ENCODE data around the gene C21orf91.

C21orf91 gene

DNA sequence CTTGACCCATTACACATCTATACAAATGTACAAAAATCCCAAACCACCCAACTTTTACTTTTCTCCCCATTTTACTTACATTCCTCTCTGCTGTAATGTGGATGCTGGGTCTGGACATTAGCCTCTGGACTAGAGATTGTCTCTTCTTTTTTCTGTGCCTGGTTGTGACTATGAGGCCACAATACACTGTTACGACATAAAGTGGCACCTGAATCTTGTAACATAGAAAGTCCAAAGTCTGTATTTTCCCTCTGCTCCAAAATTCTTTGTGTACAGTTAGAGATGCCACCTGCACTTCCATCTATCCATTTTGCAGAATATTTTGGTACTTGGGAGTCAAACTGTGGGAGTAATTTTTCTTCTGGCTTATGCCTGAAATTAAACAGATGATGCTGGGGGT is 22.7 kb downstream of the C21orf91 start:
- DNase-seq, result no peak

DNA sequence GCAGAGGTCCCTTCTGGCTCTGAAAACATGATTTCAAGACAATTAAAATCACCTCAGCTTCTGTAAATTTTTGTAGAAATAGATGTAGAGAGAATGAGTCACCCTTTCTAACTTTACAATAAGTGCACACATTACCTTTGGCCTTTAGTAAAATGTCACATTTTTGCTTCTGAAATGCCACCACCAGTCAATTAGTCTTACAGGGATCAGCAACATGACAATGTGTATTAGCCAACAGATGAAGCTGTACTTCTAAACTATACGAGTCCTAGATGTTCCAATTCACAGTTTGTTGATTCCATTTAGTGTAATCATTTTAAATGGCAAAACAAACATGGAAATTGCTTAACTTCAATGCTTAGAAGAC is 23.1 kb downstream of the C21orf91 start:
- no peak for DNase-seq

DNA sequence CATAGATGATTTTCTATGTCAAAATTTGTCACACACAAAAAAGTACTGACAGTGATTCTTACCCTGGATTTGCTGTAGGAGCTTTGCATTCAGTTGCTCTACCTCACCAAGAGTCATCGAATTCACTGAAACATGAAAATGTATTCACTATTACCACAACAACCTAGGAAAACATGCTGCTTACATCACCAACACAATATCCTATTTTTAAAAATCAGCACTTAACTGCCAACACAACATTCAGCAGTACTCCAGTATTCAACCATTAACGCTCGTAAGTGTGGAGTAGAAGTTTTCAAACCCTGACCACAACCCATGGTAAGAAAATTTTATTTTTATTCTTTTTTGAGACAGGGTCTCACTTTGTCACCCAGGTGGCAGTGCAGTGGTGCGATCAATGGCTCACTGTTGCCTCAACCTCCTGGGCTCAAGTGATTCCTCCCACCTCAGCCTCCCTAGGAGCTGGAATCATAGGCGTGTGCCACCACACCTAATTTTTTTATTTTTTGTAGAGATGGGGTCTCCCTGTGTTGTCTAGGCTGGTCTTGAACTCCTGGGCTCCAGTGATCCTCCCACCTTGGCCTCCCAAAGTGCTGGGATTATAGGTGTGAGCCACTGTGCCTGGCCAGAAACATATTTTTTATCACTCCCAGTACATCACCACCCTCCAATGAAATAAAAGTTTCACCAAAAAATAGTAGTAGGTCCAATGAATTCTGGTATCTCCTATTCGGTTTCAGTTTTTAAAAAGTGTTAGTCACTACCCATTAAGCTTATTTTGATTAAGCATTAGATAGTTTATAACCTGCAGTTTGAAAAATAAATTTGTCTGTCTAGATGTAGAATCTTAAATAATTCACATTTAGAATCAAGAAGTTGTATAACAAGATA is 23.8 kb downstream of the C21orf91 start:
- DNase-seq, result no peak

DNA sequence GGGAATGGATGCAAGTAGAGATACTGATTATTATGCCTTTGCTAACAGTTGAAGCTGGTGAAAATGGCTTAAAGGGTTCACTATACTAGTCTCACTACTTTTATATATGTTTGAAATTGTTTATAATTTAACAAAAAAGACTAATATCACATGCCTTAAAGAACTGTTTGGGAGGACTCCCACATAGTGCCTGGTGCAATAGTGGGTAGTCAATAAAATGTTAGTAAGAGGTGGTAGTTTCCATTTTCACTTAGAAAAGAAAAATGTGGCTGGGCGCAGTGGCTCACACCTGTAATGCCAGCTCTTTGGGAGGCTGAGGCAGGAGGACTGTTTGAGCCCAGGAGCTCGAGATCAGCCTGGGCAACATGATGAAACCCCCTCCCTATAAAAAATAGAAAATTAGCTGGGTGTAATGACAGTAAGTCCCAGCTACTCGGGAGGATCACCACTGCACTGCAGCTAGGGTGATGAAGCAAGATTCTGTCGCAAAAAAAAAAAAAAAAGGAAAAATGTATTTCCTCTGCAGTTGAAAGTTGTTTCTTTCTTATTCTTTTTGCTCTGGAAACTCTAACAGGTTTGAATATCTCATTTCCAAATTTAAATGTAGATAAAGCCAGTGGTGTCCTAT is 24.5 kb downstream of the C21orf91 start:
- no peak for DNase-seq

DNA sequence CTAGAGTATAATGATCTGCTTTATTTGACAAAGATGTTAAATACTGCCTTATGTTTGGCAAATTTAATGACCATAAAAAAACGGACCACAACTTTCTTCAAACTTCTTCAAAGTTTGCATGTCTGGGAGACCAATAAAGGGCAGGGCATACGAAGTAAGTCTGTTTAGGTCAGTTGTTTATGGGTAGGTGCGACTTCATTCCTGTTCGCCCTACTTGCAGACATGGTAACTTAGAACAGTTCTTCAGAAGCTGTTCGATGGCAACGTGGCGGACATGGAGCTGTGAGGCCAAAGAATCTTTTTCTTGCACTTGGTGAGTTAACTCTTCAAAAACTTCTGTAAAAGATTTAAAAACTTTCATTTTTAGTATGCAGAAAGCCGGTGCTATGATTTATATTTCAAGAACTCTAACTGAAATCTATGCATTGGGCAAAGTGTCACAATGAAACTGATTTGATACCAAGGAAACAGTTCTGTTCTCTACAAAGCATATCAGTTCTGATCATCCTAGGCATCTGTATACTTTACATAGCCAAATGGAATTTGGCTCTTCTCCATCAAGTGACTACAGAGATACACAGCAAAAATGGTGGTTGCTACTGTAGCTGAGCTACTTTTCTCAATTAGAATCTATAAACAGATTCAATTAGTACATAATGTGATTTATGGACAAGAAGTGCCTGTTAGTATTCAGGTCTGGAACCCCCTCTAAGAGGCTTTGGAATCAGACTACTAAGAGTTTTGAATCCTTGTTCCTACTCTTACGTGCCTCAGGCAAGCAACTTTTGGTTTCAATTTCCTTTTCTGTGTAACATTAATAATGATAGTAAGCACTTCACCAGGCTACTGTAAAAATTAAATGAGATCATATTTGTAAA is 25.7 kb downstream of the C21orf91 start:
- no peak for DNase-seq

DNA sequence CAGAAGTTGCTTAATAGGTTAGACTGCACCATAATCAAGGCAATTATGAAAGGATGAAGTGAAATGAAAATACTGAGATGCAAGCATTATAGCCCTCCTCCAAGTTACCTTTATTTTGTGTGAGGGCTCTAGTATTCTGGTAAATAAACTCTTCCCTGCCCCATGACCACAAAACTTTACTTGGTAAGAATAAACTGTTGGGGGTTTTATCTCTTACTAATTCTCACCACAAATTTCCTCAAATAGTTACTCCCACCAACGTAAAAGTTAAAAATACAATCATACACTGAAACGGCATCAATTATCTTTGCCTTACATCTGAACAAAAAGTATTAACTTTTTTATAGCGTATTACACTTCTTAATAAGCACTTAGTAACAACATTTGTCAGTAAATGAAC is 29.5 kb downstream of the C21orf91 start:
- no peak for DNase-seq

DNA sequence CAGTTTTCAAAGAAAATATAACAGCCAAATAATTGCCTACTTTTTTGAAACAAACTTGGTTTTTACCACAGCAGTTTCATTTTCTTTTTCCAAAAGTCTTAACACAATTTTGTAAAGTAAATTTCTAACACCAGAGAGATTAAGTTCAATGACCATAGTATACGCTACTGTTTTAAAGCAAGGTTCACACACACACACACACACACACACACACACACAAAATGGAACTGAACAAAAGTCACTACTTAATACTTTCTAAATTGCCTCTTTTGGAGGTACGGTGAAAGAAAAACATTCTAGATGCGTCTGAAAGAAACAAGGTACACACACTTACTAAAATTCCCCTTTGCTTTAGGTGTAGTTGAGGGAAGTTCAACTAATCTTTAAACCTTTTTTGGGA is 30.1 kb downstream of the C21orf91 start:
- no peak for DNase-seq

DNA sequence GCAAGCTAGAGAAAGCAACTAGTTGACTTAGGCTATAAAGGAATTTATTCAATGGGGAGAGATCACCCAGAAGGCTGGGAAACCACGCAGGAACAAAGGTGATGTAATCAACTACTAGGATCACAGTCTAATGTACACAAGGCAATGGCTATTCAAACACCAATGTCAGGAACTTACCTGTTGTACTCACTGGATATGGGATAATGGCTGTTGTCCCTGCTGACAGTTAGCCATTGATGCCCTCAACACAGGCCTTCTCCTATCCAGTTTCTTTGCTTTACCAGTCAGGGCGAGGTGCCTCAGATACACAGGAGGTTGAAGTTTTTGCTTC is 32.3 kb downstream of the C21orf91 start:
- peak; percentile 19 for DNase-seq

DNA sequence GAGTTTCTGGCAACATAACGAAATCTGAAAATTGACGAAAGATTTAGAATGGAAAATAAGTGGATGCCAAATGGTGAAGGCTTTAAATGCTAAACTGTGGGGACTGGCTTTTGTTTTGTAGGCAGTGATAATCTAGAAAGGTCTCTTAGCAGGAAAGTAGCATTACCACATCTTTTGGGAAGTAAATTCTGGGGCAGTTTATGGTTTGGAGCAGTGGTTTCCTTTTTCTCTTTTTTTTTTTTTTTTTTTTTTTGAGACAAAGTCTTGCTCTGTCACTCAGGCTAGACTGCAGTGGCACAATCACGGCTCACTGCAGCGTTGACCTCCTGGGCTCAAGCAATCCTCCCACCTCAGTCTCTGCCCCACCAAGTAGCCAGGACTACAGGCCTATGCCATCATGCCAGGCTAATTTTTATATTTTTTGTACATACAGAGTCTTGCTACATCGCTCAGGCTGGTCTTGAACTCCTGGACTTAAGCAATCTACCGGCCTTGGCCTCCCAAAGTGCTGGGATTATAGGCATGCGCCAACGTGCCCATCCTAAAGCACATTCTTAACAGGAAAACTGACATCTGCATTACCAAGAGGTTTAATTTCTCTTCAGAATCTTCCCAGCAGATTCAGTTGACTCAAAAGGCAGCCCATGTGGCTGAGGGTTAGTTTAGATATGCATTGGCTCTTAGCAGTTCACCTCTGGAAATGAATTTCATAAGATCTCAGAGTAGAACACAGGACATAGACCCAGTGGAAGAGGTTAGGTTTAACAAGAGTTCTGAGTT is 32.9 kb downstream of the C21orf91 start:
- DNase-seq, result no peak

DNA sequence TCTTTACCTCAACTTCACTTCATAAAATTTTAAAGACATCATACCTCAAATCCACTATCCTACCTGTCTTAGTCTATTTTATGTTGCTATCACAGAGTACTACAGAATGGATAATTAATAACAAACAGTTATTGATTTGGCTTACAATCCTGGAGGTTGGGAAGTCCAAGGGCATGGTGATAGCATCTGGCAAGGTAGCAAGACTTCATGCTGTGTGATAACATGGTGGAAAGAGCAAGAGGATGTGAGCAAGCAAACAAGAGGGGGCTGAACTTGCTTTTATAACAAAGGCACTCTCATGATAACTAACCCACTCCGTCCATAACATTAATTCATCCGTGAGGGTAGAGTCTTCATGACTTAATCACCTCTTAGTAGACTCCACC is 33.8 kb downstream of the C21orf91 start:
- no peak for DNase-seq

DNA sequence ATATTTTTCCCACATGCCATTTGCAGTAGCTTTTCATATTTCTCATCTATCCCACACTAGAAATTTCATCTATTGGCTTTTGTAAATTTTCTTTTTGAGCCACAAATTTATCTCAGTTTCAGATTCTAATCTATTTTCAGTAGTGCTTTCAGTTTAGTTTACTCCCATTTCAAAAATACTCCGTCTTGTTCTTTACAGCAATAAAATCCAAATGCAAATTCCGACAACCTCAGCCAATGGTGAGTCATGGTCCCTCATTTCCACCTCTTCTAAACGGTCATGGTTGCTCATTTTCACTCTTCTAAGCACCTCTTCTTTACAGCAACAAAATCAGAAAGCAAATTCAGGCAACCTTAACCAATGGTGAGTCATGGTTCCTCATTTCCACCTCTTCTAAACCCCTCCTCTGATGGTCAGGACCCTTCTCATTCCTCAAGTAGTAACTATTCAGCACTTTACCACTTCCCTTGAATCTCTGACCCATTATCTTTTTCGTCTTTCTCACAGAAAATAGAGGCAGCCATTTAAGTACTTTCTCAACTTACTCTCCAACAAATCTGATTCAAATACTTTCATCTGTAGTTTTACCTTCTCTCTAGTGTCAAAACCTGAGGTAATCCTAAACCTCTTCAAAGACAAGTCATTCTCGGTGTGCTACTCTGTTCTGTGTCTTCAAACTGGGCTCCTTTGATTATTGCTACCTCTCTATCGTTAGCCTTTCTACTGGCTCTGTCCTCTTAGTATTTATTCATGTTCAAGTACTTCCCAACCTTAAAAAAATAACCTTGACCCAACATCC is 34.4 kb downstream of the C21orf91 start:
- no peak for DNase-seq

DNA sequence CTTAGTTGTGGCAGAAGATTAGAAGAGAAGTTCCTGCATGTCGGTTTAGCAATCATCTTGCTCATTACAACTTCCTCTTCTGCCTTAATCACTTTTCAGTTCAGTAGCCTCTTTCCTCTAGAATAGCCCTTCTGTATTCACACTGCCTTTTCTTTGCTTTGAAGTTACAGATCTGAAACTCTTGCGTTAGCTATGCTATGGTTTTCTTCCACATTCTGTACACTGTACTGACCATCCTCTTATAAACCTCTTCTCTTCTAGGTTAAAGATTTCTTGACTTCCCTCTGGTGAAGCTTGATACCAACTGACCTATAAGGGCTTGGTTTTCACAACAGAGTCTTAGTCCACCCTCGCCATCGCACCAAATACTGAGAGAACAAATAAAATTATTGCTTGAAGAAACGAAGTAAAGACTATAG is 35.0 kb downstream of the C21orf91 start:
- DNase-seq, result no peak

DNA sequence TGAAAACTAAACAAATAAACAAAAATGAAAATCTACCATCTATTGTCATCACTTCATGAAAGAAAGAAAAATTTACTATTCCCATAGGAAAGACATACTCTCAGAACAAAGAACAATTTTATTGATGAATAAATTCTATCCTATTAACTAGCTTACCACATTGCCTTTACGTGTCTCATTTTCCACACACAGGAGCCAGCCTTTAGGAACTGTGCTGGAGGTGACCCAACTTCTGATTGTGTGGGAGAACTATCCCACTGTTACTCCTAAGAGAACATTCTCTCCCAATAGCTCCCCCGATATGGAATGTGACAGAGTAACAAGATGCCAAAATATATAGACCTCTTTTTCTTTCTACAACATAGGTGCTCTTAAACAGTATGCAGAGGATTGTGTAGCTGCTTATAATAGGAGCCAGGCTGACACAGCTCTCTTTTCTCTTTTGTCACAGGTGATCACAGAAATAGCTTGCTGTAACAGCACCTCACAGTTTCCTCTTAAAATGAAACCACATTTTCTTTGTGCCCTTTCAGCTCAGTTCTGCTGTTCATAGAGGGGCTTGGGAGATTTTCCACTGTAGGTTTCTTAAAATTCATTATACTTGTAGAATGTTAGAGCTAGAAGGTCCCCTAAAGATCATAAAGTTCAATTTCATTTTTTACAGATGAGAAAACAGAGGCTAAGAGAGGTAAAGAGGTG is 35.5 kb downstream of the C21orf91 start:
- DNase-seq, result no peak

DNA sequence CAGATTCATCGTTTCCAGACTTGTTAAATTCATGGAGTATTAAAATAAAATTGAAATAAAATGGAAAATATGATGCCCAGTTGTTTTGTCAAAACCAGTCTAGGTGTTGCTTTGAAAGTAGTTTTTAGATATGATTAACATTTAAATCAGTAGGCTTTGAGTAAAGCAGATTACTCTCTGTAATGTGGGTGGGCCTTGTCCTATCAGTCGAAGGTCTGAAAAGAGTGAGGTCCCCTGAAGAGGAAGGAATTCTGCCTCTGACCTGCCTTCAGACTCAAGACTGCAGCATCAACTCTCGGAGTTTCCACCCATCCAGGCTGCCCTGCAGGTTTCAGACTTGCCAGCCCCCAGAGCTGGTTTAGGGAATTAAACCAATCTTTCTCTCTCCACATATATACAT is 36.2 kb downstream of the C21orf91 start:
- DNase-seq, result no peak

DNA sequence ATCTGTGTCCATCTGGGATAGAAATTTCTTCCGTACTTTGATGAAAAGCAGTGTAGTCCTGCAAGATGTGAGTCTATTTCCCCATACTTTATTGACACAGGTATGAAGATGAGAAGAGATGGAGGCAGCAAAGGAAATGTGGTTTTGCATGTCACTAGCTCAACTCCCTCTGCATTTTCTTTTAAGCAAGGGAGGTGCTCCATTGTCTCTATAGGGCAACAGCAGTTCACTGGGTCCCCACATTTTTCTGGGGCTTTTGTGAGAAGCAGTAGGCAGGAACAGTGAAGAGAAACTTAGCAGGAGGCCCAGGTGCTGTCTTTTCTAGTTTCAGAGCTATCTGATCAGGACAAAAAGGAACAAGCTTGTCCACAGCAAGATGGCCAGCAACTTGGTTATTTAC is 37.1 kb downstream of the C21orf91 start:
- DNase-seq, result no peak

DNA sequence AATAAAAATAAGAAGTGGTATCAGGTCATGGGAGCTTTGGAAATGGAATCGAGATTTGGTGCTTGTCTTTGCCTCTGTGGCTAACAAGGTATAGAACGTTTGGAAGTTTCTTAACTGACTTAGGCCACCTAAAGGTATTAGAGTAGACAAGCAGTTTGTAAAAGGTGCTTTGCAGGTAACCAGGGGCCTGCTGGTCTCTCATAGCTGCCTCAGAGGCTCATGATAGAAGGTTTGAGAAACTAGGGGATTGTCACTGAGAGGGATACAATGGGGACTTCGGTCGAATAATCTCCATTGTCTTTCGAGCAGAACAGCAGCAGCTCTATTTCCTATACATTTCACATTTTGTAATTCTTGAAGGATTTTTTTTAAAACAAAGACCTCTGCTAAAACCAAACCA is 37.6 kb downstream of the C21orf91 start:
- DNase-seq, result no peak

DNA sequence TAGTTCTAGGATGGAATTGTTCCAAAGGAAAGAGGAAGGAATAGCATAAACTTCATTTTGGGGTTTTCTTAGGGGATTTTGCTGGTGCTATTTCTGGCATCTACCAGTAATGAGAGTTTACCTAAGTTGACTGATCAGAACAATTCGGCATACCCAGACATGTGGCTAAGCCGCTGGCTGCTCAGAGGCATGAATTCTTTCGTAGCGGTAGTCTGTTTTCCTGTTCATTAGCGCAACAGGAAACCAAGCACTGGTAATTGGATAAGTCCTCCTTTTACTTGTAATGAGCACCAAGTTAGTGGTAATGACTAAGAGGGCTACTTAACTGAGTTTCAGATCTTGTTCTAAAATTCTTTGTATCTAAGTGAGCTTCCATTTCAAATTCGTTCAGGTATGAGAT is 38.6 kb downstream of the C21orf91 start:
- DNase-seq, result no peak

DNA sequence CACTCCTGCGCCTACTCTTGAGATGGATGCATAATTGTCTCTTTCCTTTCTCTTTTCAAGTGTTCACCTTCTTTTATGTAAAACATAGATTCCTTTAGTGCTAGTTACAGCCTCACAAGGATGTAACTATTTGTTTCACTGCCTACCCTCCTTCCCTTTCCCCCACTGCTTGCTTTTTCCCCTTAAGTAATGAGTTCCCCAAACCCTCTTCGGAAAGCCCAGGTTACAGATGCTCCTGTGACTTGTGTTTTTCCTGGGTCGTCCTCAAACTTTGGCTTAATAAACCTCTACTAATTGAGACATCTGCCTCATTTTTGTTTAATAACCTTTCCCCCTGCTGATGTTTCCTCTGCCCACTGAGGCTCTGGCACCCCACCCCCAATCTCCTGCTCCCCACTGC is 39.2 kb downstream of the C21orf91 start:
- no peak for DNase-seq

DNA sequence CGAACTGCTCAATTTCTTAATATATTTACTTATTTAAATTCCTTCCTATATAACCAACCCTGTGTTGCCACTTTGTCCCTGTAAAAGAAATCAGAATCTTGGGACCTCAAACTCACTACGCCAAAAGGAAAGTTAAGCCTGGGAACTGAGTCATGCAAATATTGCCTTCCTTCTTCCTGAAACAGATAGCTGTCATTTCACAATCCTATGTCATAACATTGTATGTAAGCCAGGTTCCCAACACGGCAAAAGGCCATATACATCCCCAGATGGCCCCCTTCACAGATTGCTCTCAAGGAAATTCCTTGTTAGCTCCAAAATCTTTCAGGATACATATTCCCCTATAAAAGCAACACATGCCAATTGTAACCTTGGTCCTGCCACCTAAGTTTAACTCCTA is 39.7 kb downstream of the C21orf91 start:
- no peak for DNase-seq

DNA sequence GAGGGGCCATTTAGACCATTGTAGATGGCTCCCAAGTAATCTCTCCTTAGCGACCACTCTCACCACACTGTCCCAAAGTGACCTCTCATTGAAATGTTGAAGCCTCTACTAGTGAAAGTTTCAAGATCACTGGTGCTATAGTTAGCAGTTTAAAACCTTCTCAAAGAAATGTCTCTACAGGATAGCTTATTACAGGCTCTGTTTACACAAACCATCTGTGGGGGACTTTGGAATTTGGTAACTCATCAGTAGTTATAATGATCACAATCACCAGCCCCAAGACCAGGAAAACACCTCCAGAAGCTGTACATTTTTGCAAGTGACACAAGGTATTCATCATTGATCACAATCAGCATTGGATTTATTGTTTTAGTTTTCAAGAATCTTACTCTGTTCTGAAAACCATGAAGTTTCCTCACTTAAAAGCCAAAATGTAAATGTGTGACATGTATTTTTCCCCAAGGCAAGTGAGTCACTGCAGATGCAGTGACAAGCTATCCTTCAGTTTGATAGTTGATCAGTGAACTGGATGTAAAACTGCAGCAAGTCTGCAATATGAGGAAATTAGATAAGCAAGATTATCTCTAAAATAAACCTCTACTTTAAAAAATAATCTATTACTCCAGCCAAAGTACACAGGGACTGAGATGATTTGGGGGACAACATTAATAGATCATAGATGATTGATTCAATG is 41.9 kb downstream of the C21orf91 start:
- no peak for DNase-seq

All from DMS153 (cell line).